Activated CD4-positive, alpha-beta T cell treated with anti-CD3 and anti-CD28 coated beads, Interleukin-2, amount 10 ng/mL, durations not matched to agents 24 days and 14 days (primary cell): Measurements from ENCODE around the gene HOXC13. TPM values are rescaled to one million over a fixed set of nuclear protein-coding genes. Genes with fewer than 3 reads are reported as not detected.
A peak's percentile ranks its signal among the peaks of the same experiment; 100 is the strongest.

Experiments used
- DNase-seq: peaks from one replicate; pipeline ENCODE4 v3.0.0; 2022
- H3K27ac Mint-ChIP-seq: one replicate; pipeline ENCODE4 v1.8.0; 2022; ENCODE audit warnings: mild to moderate bottlenecking, mixed read lengths
- H3K27me3 Mint-ChIP-seq: one replicate; pipeline ENCODE4 v1.8.0; 2022; ENCODE audit warnings: mixed read lengths
- H3K36me3 Mint-ChIP-seq: one replicate; pipeline ENCODE4 v1.8.0; 2022; ENCODE audit warnings: low read depth, mild to moderate bottlenecking, mixed read lengths
- H3K4me1 Mint-ChIP-seq: one replicate; pipeline ENCODE4 v1.8.0; 2021; ENCODE audit warnings: mixed read lengths
- H3K4me3 Mint-ChIP-seq: one replicate; pipeline ENCODE4 v1.8.0; 2022; ENCODE audit warnings: mild to moderate bottlenecking, moderate library complexity, mixed read lengths
- H3K9me3 Mint-ChIP-seq: one replicate; pipeline ENCODE4 v1.8.0; 2021; ENCODE audit warnings: mixed read lengths
- intact Hi-C: fragments of 100-400 bp; cut with micrococcal nuclease; formaldehyde crosslinking; loops from one replicate; pipeline ENCODE4 v1.15.1; 2023
- total RNA-seq: library from RNA; stranded (reverse); gene quantifications from 2 replicates; pipeline ENCODE4 v1.2.3, GENCODE V29; 2022

Gene HOXC13
- total RNA-seq, 1 donor from 2014 or later: not detected

- Mint-ChIP-seq H3K4me3 (peak overlapping the region; percentile 43), H3K27ac (peak overlapping the region; percentile 78), H3K9me3 (peaks cover 6% of the 10 kb centered on the region), H3K27me3 (peaks cover 89% of the 10 kb centered on the region), H3K36me3 (peaks cover 7% of the 10 kb centered on the region), H3K4me1 (peaks cover 9% of the 10 kb centered on the region)
- intact Hi-C loops: loop anchor here (1.0 to 5.0 kb wide), 4 partner anchors 7 to 73 kb away; no protein-coding TSS in a partner anchor
- no peak for DNase-seq
These were observed 34.8 kb downstream of the HOXC13 start for GRCh38 chr12:53973236-53974042.

- peaks cover 9% of the 10 kb centered on the region for H3K4me1 Mint-ChIP-seq
- H3K27ac Mint-ChIP-seq: peak within 1 kb of the TSS; percentile 80
- H3K4me3 Mint-ChIP-seq: peak within 1 kb of the TSS; percentile 36
- H3K27me3 Mint-ChIP-seq: peaks cover 89% of the 10 kb centered on the region
- peaks cover 7% of the 10 kb centered on the region for H3K36me3 Mint-ChIP-seq
- DNase-seq: peak; percentile 72
- H3K9me3 Mint-ChIP-seq: peaks cover 6% of the 10 kb centered on the region
- intact Hi-C loops: loop anchor here (1.0 to 5.0 kb wide), 4 partner anchors 8 to 72 kb away; no protein-coding TSS in a partner anchor
These were observed 35.7 kb downstream of the HOXC13 start, which contains the start of gene HOTAIR for GRCh38 chr12:53974084-53975063. HOTAIR (minus strand) TSS chr12:53974954.

- Mint-ChIP-seq H3K4me3 (no peak overlapping the region), H3K4me1 (peaks cover 9% of the 10 kb centered on the region), H3K27me3 (peaks cover 89% of the 10 kb centered on the region), H3K9me3 (peaks cover 6% of the 10 kb centered on the region), H3K36me3 (peaks cover 7% of the 10 kb centered on the region), H3K27ac (no peak overlapping the region)
- DNase-seq: no peak
- intact Hi-C loops: loop anchor here (2.0 kb wide), 2 partner anchors 22 to 72 kb away; no protein-coding TSS in a partner anchor
These were observed 36.4 kb downstream of the HOXC13 start for GRCh38 chr12:53975064-53975471.

DNA sequence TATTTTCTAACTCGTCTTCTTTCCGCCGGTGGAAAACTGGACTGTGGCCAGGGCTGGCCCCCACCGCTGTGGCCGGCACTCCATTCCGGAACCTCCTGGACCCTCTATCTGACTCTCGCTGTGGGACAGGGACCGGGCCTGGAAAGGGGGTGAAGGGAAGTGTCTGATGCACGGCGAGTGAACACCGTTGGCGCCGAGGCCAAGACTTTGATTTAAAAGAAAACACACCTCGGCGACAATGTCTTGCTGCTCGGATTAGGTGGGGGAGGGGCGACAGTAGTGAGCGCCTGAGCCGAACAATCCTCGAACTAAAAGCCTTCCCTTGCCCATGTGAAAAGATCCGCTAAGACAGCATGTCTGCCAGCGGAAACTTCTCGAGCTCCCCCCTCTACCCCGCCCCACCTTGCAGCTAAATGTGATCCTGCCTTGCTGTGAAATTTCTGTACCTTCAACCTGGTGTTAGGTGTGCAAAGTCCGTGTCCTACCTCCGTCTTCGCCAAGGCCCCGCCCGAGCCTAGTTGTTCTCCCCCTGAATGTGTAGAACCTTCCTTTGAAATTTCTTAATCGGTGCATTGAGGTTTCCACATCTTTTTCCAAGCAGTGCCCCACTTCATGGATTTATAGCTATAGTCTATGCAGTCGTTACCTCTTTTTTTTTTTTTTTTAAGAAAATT is 37.0 kb downstream of the HOXC13 start:
- H3K36me3 Mint-ChIP-seq: peaks cover 7% of the 10 kb centered on the region
- no peak for DNase-seq
- H3K27ac Mint-ChIP-seq: peak overlapping the region; percentile 80
- H3K9me3 Mint-ChIP-seq: peaks cover 6% of the 10 kb centered on the region
- peaks cover 9% of the 10 kb centered on the region for H3K4me1 Mint-ChIP-seq
- peak overlapping the region; percentile 36 for H3K4me3 Mint-ChIP-seq
- intact Hi-C loops: loop anchor here (2.0 kb wide), 2 partner anchors 23 to 71 kb away; no protein-coding TSS in a partner anchor
- peaks cover 90% of the 10 kb centered on the region for H3K27me3 Mint-ChIP-seq

- H3K4me3 Mint-ChIP-seq: no peak overlapping the region
- intact Hi-C loops: no loop called here
- peaks cover 5% of the 10 kb centered on the region for H3K36me3 Mint-ChIP-seq
- peaks cover 90% of the 10 kb centered on the region for H3K27me3 Mint-ChIP-seq
- DNase-seq: no peak
- peak overlapping the region; percentile 51 for H3K27ac Mint-ChIP-seq
- peaks cover 9% of the 10 kb centered on the region for H3K4me1 Mint-ChIP-seq
- peaks cover 6% of the 10 kb centered on the region for H3K9me3 Mint-ChIP-seq
These were observed 37.7 kb downstream of the HOXC13 start for GRCh38 chr12:53976172-53976822.

- H3K36me3 Mint-ChIP-seq: peaks cover 5% of the 10 kb centered on the region
- DNase-seq: no peak
- no peak overlapping the region for H3K27ac Mint-ChIP-seq
- intact Hi-C loops: no loop called here
- H3K4me1 Mint-ChIP-seq: peaks cover 9% of the 10 kb centered on the region
- H3K4me3 Mint-ChIP-seq: no peak overlapping the region
- H3K27me3 Mint-ChIP-seq: peaks cover 89% of the 10 kb centered on the region
- peaks cover 6% of the 10 kb centered on the region for H3K9me3 Mint-ChIP-seq
These were observed 38.4 kb downstream of the HOXC13 start for GRCh38 chr12:53976823-53977595.

- DNase-seq: no peak
- peaks cover 88% of the 10 kb centered on the region for H3K27me3 Mint-ChIP-seq
- no peak overlapping the region for H3K27ac Mint-ChIP-seq
- no peak overlapping the region for H3K4me3 Mint-ChIP-seq
- intact Hi-C loops: no loop called here
- H3K36me3 Mint-ChIP-seq: peaks cover 5% of the 10 kb centered on the region
- H3K9me3 Mint-ChIP-seq: peaks cover 6% of the 10 kb centered on the region
- peaks cover 9% of the 10 kb centered on the region for H3K4me1 Mint-ChIP-seq
These were observed 39.2 kb downstream of the HOXC13 start for GRCh38 chr12:53977596-53978445.

- H3K9me3 Mint-ChIP-seq: no peaks in the 10 kb centered on the region
- no peak overlapping the region for H3K27ac Mint-ChIP-seq
- no peak for DNase-seq
- peaks cover 90% of the 10 kb centered on the region for H3K27me3 Mint-ChIP-seq
- intact Hi-C loops: no loop called here
- H3K36me3 Mint-ChIP-seq: no peaks in the 10 kb centered on the region
- H3K4me3 Mint-ChIP-seq: no peak overlapping the region
- peaks cover 4% of the 10 kb centered on the region for H3K4me1 Mint-ChIP-seq
These were observed 40.1 kb downstream of the HOXC13 start for GRCh38 chr12:53978477-53979356.

GRCh38 chr12:53980104-53980801 is 41.6 kb downstream of the HOXC13 start:
- H3K27ac Mint-ChIP-seq: no peak overlapping the region
- peaks cover 8% of the 10 kb centered on the region for H3K4me1 Mint-ChIP-seq
- H3K27me3 Mint-ChIP-seq: peaks cover 94% of the 10 kb centered on the region
- no peak for DNase-seq
- no peaks in the 10 kb centered on the region for H3K9me3 Mint-ChIP-seq
- intact Hi-C loops: loop anchor here (10.0 kb wide), 1 partner anchor 285 kb away; no protein-coding TSS in a partner anchor
- H3K36me3 Mint-ChIP-seq: peaks cover 2% of the 10 kb centered on the region
- H3K4me3 Mint-ChIP-seq: no peak overlapping the region

GRCh38 chr12:53980802-53981496 is 42.3 kb downstream of the HOXC13 start:
- H3K9me3 Mint-ChIP-seq: no peaks in the 10 kb centered on the region
- H3K36me3 Mint-ChIP-seq: peaks cover 2% of the 10 kb centered on the region
- peaks cover 92% of the 10 kb centered on the region for H3K27me3 Mint-ChIP-seq
- H3K27ac Mint-ChIP-seq: no peak overlapping the region
- H3K4me1 Mint-ChIP-seq: peaks cover 9% of the 10 kb centered on the region
- intact Hi-C loops: loop anchor here (10.0 kb wide), 1 partner anchor 286 kb away; no protein-coding TSS in a partner anchor
- H3K4me3 Mint-ChIP-seq: no peak overlapping the region
- DNase-seq: no peak
